Stimulated activated naive CD8-positive, alpha-beta T cell treated with anti-CD3 and anti-CD28 coated beads, Interleukin-15, amount 100 ng/mL, for 72 hours (primary cell): ENCODE results near the gene FAM222B.
A peak's percentile ranks its signal among the peaks of the same experiment; 100 is the strongest.
"Not testable (repeated sequence)": the region's sequence is repeated elsewhere in the genome, so short reads cannot be mapped to it uniquely, and the experiment has no call there.

Experiments
- ATAC-seq: fragments of 150-1000 bp; cut with Tn5 transposase; 2 replicates; pipeline ENCODE4 v1.10.0; 2021; ENCODE audit warnings: mild to moderate bottlenecking, moderate library complexity
- DNase-seq, 2 donors: peaks; one replicate each; pipeline ENCODE4 v3.0.0; 2021 to 2022
- H3K27ac Mint-ChIP-seq, 2 donors: one replicate each; pipeline ENCODE4 v1.8.0; 2022; ENCODE audit warnings: mild to moderate bottlenecking in 2 of 2, mixed read lengths in 2 of 2, moderate library complexity in 2 of 2
- H3K27me3 Mint-ChIP-seq: one replicate; pipeline ENCODE4 v1.8.0; 2022; ENCODE audit warnings: mixed read lengths
- H3K4me1 Mint-ChIP-seq: one replicate; pipeline ENCODE4 v1.8.0; 2022; ENCODE audit warnings: mild to moderate bottlenecking, mixed read lengths
- H3K4me3 Mint-ChIP-seq, 2 donors: one replicate each; pipeline ENCODE4 v1.8.0; 2022; ENCODE audit warnings: mild to moderate bottlenecking in 2 of 2, mixed read lengths in 2 of 2, moderate library complexity in 1 of 2
- H3K9me3 Mint-ChIP-seq, 2 donors: one replicate each; pipeline ENCODE4 v1.8.0; 2022; ENCODE audit warnings: mixed read lengths in 2 of 2

FAM222B gene

DNA sequence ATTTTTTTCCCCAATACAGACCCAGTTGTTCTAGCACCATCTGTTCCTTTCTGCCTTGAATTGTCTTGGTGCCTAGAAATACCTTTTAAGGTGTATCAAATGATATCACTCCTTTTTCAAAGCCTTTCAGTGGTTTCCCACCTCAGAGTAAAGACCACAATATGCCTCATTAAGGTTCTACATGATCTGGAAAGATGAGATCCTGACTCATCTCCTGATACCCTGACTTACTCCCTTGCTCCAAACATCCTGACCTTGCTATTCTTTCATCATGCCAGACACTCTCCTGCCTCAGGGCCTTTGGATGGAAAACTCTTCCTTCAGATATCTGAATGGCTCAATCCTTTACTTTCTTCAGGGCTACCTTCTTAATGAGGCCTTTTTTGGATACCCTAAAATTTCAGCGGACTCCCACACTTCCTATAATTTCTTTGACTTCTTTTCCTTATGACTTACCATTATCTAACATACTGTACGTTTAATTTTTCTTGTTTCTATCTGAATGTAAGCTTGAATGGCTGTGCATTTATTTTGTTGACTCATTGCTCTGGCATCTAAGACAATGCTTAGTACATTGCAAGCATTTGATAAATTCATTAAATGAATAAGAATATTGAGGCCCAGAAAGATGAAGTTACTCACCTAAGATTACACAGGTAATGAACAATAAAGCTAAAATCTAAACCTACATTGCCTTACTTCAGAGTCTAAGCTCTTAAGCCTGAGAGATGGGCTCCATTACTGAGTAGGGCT, 35.7 kb upstream of the FAM222B start:
- ATAC-seq (peak; percentile 62), DNase-seq (no peak)
- H3K4me3 Mint-ChIP-seq, result peak overlapping the region; percentile 2 to 65
- peak overlapping the region in 1 of 2 donors; percentile 67 for H3K27ac Mint-ChIP-seq
- no peaks in the 10 kb centered on the region for H3K27me3 Mint-ChIP-seq
- peaks cover 43% of the 10 kb centered on the region for H3K4me1 Mint-ChIP-seq
- H3K9me3 Mint-ChIP-seq, result no peaks in the 10 kb centered on the region

- not testable (repeated sequence) for DNase-seq, H3K27me3 Mint-ChIP-seq, H3K27ac Mint-ChIP-seq, H3K9me3 Mint-ChIP-seq, ATAC-seq, H3K4me3 Mint-ChIP-seq
- H3K4me1 Mint-ChIP-seq, result peaks cover 54% of the 10 kb centered on the region
Observed at GRCh38 chr17:28877150-28877711, 34.6 kb upstream of the FAM222B start.

DNA sequence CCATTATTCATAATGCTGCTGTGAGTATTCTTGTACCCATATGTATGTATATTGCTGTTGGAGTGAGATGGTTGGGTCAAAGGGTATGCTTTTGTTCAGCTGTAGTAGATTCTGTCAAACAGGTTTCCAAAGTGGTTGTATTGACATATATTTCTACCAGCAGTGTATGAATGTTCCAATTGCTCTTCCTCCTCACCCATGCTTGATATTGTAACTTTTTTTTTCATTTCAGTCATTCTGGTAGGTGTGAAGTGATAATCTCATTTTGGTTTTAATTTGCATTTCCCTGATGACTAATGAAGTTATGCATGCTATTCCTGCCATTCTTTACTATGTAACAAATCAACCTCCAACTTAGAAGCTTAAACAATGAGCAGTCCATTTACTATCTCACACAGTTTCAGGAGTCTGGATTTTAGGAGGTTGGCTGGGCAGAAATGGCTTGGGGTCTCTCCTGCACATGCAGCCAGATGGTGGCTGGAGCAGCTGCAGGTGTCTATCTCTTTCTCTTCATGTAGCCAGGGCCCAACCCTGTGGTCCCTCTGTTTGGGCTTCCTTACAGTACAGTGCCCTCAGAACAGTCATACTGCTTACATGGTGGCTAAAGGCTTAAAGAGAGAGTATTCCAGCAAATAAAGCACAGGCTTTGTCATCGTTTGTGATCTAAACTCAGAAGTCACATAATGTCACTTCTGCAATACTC, 33.4 kb upstream of the FAM222B start:
- Mint-ChIP-seq H3K4me3 (peak overlapping the region; percentile 17 to 19), H3K27ac (peak overlapping the region in 1 of 2 donors; percentile 47), H3K4me1 (peaks cover 66% of the 10 kb centered on the region), H3K27me3 (no peaks in the 10 kb centered on the region), H3K9me3 (no peaks in the 10 kb centered on the region)
- DNase-seq (peak in 1 of 2 donors; percentile 47), ATAC-seq (peak; percentile 83)

DNA sequence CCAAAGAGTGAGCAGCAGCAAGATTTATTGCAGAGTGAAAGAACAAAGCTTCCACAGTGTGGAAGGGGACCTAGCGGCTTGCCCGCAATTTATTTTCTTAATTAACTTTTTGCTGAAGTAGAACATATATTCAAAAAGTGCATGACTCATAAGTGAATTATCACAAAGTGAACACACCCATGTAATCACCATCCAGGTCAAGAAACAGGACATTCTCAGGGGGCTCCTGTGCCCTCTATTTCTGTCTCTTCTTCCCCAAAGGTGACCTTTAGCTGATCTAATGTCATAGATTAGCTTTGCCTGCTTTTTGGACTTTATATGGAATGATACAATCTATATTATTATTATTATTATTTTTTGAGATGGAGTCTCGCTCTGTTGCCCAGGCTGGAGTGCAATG, 32.2 kb upstream of the FAM222B start:
- Mint-ChIP-seq H3K9me3 (no peaks in the 10 kb centered on the region), H3K4me3 (no peak overlapping the region), H3K27me3 (no peaks in the 10 kb centered on the region), H3K4me1 (peaks cover 70% of the 10 kb centered on the region), H3K27ac (no peak overlapping the region)
- DNase-seq (no peak), ATAC-seq (no peak)

GRCh38 chr17:28873839-28874238, 31.2 kb upstream of the FAM222B start:
- no peak overlapping the region for H3K27ac Mint-ChIP-seq
- no peaks in the 10 kb centered on the region for H3K9me3 Mint-ChIP-seq

DNA sequence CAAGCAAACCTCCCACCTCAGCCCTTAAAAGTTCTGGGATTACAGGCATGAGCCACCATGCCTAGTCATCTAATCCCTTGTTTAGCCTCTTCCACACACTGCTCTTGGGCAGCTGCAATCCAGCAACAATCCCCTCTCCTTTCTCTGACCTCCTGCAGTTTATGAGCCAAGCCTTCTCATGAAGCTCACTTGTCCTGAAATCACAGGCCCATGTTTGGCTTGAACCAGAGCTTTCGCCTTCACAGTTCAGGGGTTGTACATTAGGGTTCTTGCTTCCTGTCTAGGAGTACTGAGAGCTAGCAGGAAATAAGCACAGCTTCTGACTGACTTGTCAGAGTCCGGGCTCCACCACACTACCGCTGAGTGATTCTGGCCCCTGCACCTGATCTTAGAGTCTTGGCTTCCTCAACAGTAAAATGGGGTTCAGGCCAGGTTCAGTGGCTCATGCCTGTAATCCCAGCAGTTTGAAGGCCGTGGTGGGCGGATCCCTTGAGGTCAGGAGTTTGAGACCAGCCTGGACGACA, 28.5 kb upstream of the FAM222B start:
- Mint-ChIP-seq H3K27ac (peak overlapping the region; percentile 85 to 97), H3K9me3 (no peaks in the 10 kb centered on the region), H3K4me3 (peak overlapping the region in 1 of 2 donors; percentile 52), H3K4me1 (peaks cover 38% of the 10 kb centered on the region), H3K27me3 (no peaks in the 10 kb centered on the region)
- ATAC-seq, result peak; percentile 96
- DNase-seq, result peak; percentile 50 to 66

More at GRCh38 chr17:28873839-28874238, 31.2 kb upstream of the FAM222B start:
- DNase-seq, result no peak
- Mint-ChIP-seq H3K4me3 (no peak overlapping the region), H3K4me1 (peaks cover 65% of the 10 kb centered on the region), H3K27me3 (no peaks in the 10 kb centered on the region)
- ATAC-seq, result no peak

DNA sequence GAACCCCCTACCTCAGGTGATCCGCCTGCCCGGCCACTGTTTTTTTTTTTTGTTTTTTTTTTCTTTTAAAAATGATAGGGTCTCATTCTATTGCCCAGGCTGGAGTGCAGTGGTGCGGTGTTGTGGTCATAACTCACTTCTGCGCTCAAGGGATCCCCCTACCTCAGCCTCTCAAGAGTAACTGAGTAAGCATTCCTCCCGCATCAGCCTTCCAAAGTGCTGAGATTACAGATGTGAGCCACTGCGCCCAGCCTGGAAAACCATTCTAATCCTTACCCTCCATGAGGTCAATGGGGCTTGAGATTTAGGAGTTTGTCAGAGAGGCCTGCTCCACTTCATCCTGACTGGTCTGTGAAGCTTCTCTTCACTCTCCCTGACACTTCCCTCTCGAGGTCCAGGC, 24.7 kb upstream of the FAM222B start:
- DNase-seq, result no peak
- H3K27ac Mint-ChIP-seq, result no peak overlapping the region
- no peaks in the 10 kb centered on the region for H3K9me3 Mint-ChIP-seq
- no peak for ATAC-seq
- no peaks in the 10 kb centered on the region for H3K27me3 Mint-ChIP-seq
- peaks cover 17% of the 10 kb centered on the region for H3K4me1 Mint-ChIP-seq
- no peak overlapping the region for H3K4me3 Mint-ChIP-seq

GRCh38 chr17:28865946-28866752, 23.6 kb upstream of the FAM222B start:
- no peaks in the 10 kb centered on the region for H3K27me3 Mint-ChIP-seq
- no peak for ATAC-seq
- no peak overlapping the region for H3K27ac Mint-ChIP-seq
- H3K4me1 Mint-ChIP-seq, result peaks cover 6% of the 10 kb centered on the region
- no peak overlapping the region for H3K4me3 Mint-ChIP-seq
- no peaks in the 10 kb centered on the region for H3K9me3 Mint-ChIP-seq
- no peak for DNase-seq

DNA sequence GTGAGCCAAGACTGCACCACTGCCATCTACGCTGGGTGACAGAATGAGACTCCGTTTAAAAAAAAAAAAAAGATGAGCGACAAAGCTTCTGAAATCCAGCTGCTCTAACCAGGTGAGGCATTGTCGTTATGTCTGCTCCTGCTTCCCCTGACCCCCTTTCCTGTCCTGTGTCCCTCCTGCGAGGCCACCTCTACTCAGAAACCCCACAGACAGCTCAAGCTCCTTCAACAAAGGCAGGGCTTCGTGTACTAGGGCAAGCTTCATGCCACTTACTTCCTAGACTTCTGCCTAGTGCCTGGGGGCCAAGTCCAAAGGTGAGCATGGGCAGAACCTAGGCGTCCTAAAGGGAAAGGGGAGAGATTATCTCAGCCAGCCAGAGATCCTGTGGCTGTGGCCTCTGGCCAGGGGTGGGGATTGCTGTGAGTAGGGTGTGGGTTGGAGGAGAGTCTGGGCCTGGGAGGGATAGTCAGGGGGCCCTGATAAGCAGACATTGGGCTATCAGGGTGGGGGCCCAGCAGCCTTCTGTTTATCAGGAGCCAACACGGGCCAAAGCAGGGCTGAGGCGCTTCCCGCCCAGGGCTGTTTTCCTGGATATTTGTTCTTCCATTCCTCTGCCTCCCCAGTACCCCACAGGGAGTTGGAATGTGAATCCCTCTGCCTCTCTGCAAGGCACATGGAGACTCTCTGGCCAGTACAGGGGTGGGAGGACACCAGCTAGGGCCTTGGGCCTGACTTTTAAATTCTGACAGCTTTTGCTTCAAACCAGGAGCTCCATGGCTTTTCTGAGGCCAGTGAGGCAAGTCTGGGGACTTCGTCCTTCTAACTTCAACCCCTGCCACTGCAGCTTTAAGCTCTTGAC, 22.6 kb upstream of the FAM222B start:
- ATAC-seq, result no peak
- no peak overlapping the region for H3K27ac Mint-ChIP-seq
- H3K4me1 Mint-ChIP-seq, result no peaks in the 10 kb centered on the region
- no peaks in the 10 kb centered on the region for H3K9me3 Mint-ChIP-seq
- no peak for DNase-seq
- no peak overlapping the region for H3K4me3 Mint-ChIP-seq
- H3K27me3 Mint-ChIP-seq, result no peaks in the 10 kb centered on the region

- no peak overlapping the region for H3K27ac Mint-ChIP-seq
- H3K4me3 Mint-ChIP-seq, result no peak overlapping the region
- ATAC-seq (no peak), DNase-seq (no peak)
- H3K9me3 Mint-ChIP-seq, result no peaks in the 10 kb centered on the region
- H3K27me3 Mint-ChIP-seq, result no peaks in the 10 kb centered on the region
- H3K4me1 Mint-ChIP-seq, result peaks cover 2% of the 10 kb centered on the region
Observed at GRCh38 chr17:28863953-28864352, 21.4 kb upstream of the FAM222B start.

- H3K4me1 Mint-ChIP-seq, result peaks cover 15% of the 10 kb centered on the region
- no peaks in the 10 kb centered on the region for H3K9me3 Mint-ChIP-seq
- H3K27ac Mint-ChIP-seq, result peak overlapping the region; percentile 10 to 59
- no peak for ATAC-seq
- no peak for DNase-seq
- no peaks in the 10 kb centered on the region for H3K27me3 Mint-ChIP-seq
- H3K4me3 Mint-ChIP-seq, result no peak overlapping the region
Observed at GRCh38 chr17:28862561-28862960, 20.0 kb upstream of the FAM222B start.

DNA sequence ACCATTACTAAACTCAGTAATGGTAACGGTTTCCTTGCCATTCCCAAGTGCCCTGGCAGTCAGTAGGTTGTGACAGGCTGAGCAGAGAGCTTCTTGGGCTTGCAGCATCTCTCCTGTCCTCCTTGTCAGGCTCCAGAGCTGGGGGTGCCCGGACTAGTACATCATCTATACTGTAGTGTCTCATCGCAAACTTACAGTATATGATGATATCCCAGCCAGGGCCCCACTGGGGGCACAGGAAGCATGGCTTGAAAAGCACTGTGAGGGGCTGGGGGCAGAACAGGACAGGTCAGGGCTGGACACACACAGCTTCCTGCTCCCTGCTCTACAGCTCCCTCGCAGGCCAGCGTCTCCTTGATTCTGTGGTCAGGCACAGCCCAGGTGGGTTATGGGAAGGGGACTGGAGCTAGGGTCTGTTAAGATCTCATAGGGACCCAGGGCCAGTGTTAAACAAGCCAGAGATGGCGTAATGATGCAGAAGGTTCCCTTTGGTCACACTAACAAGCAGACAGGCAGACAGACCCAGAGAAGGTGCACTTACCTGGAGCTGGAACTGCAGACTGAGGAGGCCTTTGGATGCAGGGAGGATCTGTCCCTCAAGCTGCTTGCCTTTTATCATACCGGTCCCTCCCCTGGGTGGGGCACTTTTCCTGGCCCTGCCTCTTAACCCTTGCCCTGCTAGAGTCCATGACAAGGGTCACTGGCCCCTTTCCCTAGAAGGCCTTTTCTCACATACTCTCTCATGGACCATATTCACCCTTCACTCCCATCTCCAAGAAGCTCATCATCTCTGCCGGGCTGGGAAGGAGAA, 19.0 kb upstream of the FAM222B start:
- peak overlapping the region in 1 of 2 donors; percentile 52 for H3K27ac Mint-ChIP-seq
- H3K4me1 Mint-ChIP-seq, result peaks cover 24% of the 10 kb centered on the region
- no peaks in the 10 kb centered on the region for H3K27me3 Mint-ChIP-seq
- no peaks in the 10 kb centered on the region for H3K9me3 Mint-ChIP-seq
- no peak overlapping the region for H3K4me3 Mint-ChIP-seq
- no peak for DNase-seq
- no peak for ATAC-seq

- DNase-seq, result no peak
- peak overlapping the region in 1 of 2 donors; percentile 83 for H3K27ac Mint-ChIP-seq
- ATAC-seq, result no peak
- H3K4me3 Mint-ChIP-seq, result no peak overlapping the region
- H3K9me3 Mint-ChIP-seq, result no peaks in the 10 kb centered on the region
- H3K27me3 Mint-ChIP-seq, result no peaks in the 10 kb centered on the region
- peaks cover 32% of the 10 kb centered on the region for H3K4me1 Mint-ChIP-seq
Observed at GRCh38 chr17:28860363-28860808, 17.8 kb upstream of the FAM222B start.
